ENCODE results near the gene INHBA. TPM values are rescaled to one million over a fixed set of nuclear protein-coding genes. Genes with fewer than 3 reads are reported as not detected.

Gene INHBA
- polyA plus RNA-seq, 1 donor from 2014 or later: 0.19 TPM

DNA sequence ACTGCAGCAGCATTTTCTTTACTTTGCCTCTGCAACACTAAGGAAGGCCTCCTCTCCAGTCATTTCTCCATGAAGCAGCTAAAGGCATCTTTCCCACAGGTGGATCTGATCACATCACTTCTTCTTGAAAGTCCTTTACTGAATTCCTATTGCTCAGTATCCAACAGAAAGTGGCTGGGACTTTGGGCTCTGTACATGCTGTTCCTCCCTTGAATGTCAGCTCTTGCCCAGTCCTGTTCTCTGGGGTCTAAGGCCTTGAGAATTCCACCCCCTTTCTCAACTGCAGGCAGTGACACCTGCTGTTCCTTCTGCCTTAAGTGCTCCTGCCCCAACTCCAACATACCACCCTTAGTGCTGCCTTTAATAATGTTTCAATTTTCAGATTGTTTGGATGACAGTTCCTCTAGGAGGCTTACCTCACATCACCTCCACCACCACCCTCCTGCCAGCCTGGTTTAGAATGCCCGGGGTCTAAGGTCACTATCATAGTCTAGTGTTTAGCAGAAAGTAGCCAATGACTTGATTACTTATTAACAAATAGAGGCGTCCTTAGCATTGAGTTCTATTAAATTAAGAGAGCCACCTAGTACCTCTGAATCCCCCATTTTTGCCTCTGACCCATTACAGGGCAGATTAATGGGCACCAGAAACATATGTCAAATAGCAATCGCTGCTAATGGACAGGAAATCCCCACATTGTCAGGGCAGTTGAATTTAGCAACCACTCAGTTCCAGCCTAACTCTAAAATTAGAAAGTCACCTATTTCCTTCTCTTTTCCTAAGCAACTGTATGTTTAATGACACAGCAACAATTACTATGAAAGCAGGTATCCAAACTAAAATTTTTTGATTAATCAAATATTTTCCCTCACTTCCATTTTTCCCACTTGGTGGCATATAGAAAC is 11.4 kb downstream of the INHBA start:
- TF ChIP-seq TAF1 (IDR thresholded peaks at IDR 0.05; ENCODE audit: low read depth) (no peak), SMC3 (conservative IDR thresholded peaks at IDR 0.05; ENCODE audit: poor library complexity) (no peak), MXI1 (conservative IDR thresholded peaks at IDR 0.05; ENCODE audit: poor library complexity, severe bottlenecking) (no peak), RAD21 (conservative IDR thresholded peaks at IDR 0.05) (no peak), EP300 (conservative IDR thresholded peaks at IDR 0.05; ENCODE audit: poor library complexity, severe bottlenecking) (no peak), EZH2 (IDR thresholded peaks at IDR 0.05; ENCODE audit: borderline replicate concordance, insufficient read depth, low read length, poor library complexity, severe bottlenecking) (no peak), POLR2AphosphoS5 (IDR thresholded peaks at IDR 0.05) (no peak)
- TF ChIP-seq, protein P1, sequence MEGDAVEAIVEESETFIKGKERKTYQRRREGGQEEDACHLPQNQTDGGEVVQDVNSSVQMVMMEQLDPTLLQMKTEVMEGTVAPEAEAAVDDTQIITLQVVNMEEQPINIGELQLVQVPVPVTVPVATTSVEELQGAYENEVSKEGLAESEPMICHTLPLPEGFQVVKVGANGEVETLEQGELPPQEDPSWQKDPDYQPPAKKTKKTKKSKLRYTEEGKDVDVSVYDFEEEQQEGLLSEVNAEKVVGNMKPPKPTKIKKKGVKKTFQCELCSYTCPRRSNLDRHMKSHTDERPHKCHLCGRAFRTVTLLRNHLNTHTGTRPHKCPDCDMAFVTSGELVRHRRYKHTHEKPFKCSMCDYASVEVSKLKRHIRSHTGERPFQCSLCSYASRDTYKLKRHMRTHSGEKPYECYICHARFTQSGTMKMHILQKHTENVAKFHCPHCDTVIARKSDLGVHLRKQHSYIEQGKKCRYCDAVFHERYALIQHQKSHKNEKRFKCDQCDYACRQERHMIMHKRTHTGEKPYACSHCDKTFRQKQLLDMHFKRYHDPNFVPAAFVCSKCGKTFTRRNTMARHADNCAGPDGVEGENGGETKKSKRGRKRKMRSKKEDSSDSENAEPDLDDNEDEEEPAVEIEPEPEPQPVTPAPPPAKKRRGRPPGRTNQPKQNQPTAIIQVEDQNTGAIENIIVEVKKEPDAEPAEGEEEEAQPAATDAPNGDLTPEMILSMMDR (IDR thresholded peaks at IDR 0.05; ENCODE audit: poor library complexity, severe bottlenecking): no peak
- TF ChIP-seq, protein P2, sequence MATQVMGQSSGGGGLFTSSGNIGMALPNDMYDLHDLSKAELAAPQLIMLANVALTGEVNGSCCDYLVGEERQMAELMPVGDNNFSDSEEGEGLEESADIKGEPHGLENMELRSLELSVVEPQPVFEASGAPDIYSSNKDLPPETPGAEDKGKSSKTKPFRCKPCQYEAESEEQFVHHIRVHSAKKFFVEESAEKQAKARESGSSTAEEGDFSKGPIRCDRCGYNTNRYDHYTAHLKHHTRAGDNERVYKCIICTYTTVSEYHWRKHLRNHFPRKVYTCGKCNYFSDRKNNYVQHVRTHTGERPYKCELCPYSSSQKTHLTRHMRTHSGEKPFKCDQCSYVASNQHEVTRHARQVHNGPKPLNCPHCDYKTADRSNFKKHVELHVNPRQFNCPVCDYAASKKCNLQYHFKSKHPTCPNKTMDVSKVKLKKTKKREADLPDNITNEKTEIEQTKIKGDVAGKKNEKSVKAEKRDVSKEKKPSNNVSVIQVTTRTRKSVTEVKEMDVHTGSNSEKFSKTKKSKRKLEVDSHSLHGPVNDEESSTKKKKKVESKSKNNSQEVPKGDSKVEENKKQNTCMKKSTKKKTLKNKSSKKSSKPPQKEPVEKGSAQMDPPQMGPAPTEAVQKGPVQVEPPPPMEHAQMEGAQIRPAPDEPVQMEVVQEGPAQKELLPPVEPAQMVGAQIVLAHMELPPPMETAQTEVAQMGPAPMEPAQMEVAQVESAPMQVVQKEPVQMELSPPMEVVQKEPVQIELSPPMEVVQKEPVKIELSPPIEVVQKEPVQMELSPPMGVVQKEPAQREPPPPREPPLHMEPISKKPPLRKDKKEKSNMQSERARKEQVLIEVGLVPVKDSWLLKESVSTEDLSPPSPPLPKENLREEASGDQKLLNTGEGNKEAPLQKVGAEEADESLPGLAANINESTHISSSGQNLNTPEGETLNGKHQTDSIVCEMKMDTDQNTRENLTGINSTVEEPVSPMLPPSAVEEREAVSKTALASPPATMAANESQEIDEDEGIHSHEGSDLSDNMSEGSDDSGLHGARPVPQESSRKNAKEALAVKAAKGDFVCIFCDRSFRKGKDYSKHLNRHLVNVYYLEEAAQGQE (IDR thresholded peaks at IDR 0.05; ENCODE audit: borderline replicate concordance): no peak
- no peaks in the 10 kb centered on the region for H3K36me3 ChIP-seq (ENCODE audit: insufficient read depth, low read length)
- no peaks in the 10 kb centered on the region for H3K79me2 ChIP-seq (replicated peaks; ENCODE audit: insufficient read depth, low read length)
- no peaks in the 10 kb centered on the region for H3K9me3 ChIP-seq (ENCODE audit: low read length)
- H3K9ac ChIP-seq (ENCODE audit: low read length): no peak overlapping the region
- no peaks in the 10 kb centered on the region for H3K9me2 ChIP-seq (ENCODE audit: insufficient read depth, low read length)
- H3F3A ChIP-seq (ENCODE audit: insufficient read depth, low read length, poor library complexity, severe bottlenecking): no peaks in the 10 kb centered on the region
- H3K4me3 ChIP-seq (ENCODE audit: low read length): no peak overlapping the region
- no peak overlapping the region for H3K4me2 ChIP-seq (ENCODE audit: low read length)
- H3K27ac ChIP-seq (ENCODE audit: low read length): no peak overlapping the region
- H2AFZ ChIP-seq (ENCODE audit: low read depth, low read length): no peak overlapping the region
- no peaks in the 10 kb centered on the region for H3K27me3 ChIP-seq (ENCODE audit: insufficient read depth, low read depth, low read length)
- no peaks in the 10 kb centered on the region for H4K20me1 ChIP-seq (ENCODE audit: insufficient read depth)

DNA sequence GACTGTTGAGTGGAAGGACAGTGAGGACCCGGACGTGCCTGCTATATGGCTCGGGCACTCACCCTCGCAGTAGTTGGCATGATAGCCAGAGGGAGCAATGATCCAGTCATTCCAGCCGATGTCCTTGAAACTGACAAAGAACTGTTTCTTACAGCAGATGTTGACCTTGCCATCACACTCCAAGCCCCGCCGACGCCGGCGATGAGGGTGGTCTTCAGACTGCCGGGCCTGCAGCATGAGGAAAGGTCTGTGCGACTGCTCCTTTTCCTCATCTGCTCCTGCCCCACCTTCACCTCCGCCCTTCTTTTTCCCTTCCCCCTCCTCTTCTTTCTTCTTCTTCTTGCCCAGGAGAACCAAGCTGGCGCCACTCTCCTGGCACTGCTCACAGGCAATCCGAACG is 13.1 kb downstream of the INHBA start:
- Histone ChIP-seq H3K9me3 (ENCODE audit: low read length) (no peaks in the 10 kb centered on the region), H2AFZ (ENCODE audit: low read depth, low read length) (no peak overlapping the region), H3K27ac (ENCODE audit: low read length) (no peak overlapping the region), H3K79me2 (replicated peaks; ENCODE audit: insufficient read depth, low read length) (no peaks in the 10 kb centered on the region), H3F3A (ENCODE audit: insufficient read depth, low read length, poor library complexity, severe bottlenecking) (no peaks in the 10 kb centered on the region), H4K20me1 (ENCODE audit: insufficient read depth) (no peaks in the 10 kb centered on the region), H3K4me2 (ENCODE audit: low read length) (no peak overlapping the region), H3K36me3 (ENCODE audit: insufficient read depth, low read length) (no peaks in the 10 kb centered on the region), H3K9ac (ENCODE audit: low read length) (no peak overlapping the region), H3K9me2 (ENCODE audit: insufficient read depth, low read length) (no peaks in the 10 kb centered on the region), H3K4me3 (ENCODE audit: low read length) (no peak overlapping the region), H3K27me3 (ENCODE audit: insufficient read depth, low read depth, low read length) (no peaks in the 10 kb centered on the region)
- no peak for TF ChIP-seq RAD21 (conservative IDR thresholded peaks at IDR 0.05)
- no peak for TF ChIP-seq SMC3 (conservative IDR thresholded peaks at IDR 0.05; ENCODE audit: poor library complexity)
- TF ChIP-seq, protein P1 (IDR thresholded peaks at IDR 0.05; ENCODE audit: poor library complexity, severe bottlenecking): no peak
- TF ChIP-seq POLR2AphosphoS5 (IDR thresholded peaks at IDR 0.05): no peak
- TF ChIP-seq, protein P2 (IDR thresholded peaks at IDR 0.05; ENCODE audit: borderline replicate concordance): no peak
- no peak for TF ChIP-seq EZH2 (IDR thresholded peaks at IDR 0.05; ENCODE audit: borderline replicate concordance, insufficient read depth, low read length, poor library complexity, severe bottlenecking)
- no peak for TF ChIP-seq EP300 (conservative IDR thresholded peaks at IDR 0.05; ENCODE audit: poor library complexity, severe bottlenecking)
- TF ChIP-seq TAF1 (IDR thresholded peaks at IDR 0.05; ENCODE audit: low read depth): no peak
- no peak for TF ChIP-seq MXI1 (conservative IDR thresholded peaks at IDR 0.05; ENCODE audit: poor library complexity, severe bottlenecking)

Data from neural cell (in vitro differentiated cells).